ENCODE measurements around the gene BCL6B.
A peak's percentile ranks its signal among the peaks of the same experiment; 100 is the strongest.

Gene BCL6B

DNA sequence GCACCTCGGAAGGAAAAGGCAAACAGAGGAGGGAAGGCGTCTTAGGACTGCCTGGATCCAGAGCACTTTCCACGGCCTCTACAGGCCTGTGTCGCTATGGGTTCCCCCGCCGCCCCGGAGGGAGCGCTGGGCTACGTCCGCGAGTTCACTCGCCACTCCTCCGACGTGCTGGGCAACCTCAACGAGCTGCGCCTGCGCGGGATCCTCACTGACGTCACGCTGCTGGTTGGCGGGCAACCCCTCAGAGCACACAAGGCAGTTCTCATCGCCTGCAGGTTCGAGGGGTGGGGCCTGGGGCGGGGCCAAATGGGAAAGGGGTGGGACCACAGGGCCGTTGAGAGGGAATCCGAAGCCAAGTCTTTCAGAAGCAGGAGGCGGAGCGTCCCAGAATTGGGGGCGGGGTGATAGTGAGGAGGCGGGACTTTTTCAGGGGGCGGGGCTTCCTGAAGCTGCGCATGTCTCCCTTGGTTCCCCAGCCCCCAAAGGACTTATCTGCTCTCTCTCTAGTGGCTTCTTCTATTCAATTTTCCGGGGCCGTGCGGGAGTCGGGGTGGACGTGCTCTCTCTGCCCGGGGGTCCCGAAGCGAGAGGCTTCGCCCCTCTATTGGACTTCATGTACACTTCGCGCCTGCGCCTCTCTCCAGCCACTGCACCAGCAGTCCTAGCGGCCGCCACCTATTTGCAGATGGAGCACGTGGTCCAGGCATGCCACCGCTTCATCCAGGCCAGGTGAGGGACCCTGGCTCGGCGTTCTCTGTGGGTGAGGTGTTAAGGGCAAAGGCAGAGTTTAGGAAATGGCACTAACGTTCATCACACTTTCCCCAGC is 939 bp downstream of the BCL6B start:
- H3K79me2 ChIP-seq (ENCODE audit: low read length), result no peaks in the 10 kb centered on the region
- peaks cover 8% of the 10 kb centered on the region; the same call in 1 of the 2 replicates for H3F3A ChIP-seq (ENCODE audit: insufficient read depth, low read length)
- H3K27ac ChIP-seq (ENCODE audit: low read length), result no peak overlapping the region
- no peak overlapping the region for H3K4me2 ChIP-seq (ENCODE audit: low read depth, low read length)
- peaks cover 11% of the 10 kb centered on the region for H3K4me1 ChIP-seq (ENCODE audit: low read length)
- TF ChIP-seq EZH2 (optimal IDR thresholded peaks at IDR 0.05; ENCODE audit: low read depth, low read length) (no peak), EZH2phosphoT487 (IDR thresholded peaks at IDR 0.05; ENCODE audit: low read length) (no peak)
- TF ChIP-seq, protein P1, sequence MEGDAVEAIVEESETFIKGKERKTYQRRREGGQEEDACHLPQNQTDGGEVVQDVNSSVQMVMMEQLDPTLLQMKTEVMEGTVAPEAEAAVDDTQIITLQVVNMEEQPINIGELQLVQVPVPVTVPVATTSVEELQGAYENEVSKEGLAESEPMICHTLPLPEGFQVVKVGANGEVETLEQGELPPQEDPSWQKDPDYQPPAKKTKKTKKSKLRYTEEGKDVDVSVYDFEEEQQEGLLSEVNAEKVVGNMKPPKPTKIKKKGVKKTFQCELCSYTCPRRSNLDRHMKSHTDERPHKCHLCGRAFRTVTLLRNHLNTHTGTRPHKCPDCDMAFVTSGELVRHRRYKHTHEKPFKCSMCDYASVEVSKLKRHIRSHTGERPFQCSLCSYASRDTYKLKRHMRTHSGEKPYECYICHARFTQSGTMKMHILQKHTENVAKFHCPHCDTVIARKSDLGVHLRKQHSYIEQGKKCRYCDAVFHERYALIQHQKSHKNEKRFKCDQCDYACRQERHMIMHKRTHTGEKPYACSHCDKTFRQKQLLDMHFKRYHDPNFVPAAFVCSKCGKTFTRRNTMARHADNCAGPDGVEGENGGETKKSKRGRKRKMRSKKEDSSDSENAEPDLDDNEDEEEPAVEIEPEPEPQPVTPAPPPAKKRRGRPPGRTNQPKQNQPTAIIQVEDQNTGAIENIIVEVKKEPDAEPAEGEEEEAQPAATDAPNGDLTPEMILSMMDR (IDR thresholded peaks at IDR 0.05; ENCODE audit: low read length), result no peak
- no peak overlapping the region for H3K4me3 ChIP-seq (ENCODE audit: low read length)
- no peaks in the 10 kb centered on the region for H3K27me3 ChIP-seq (replicated peaks; ENCODE audit: insufficient read depth, low read length)
- H3K36me3 ChIP-seq (replicated peaks; ENCODE audit: insufficient read depth, low read length), result no peaks in the 10 kb centered on the region
- H3K9me2 ChIP-seq (replicated peaks; ENCODE audit: insufficient read depth, low read length), result no peaks in the 10 kb centered on the region
- H4K20me1 ChIP-seq (ENCODE audit: insufficient read depth, low read length), result no peaks in the 10 kb centered on the region
- H2AFZ ChIP-seq (ENCODE audit: low read length), result no peak overlapping the region
- DNase-seq, result peak; percentile 73
- no peak overlapping the region for H3K9ac ChIP-seq (ENCODE audit: low read length)
- H3K9me3 ChIP-seq (replicated peaks; ENCODE audit: insufficient read depth, low read length), result no peaks in the 10 kb centered on the region

DNA sequence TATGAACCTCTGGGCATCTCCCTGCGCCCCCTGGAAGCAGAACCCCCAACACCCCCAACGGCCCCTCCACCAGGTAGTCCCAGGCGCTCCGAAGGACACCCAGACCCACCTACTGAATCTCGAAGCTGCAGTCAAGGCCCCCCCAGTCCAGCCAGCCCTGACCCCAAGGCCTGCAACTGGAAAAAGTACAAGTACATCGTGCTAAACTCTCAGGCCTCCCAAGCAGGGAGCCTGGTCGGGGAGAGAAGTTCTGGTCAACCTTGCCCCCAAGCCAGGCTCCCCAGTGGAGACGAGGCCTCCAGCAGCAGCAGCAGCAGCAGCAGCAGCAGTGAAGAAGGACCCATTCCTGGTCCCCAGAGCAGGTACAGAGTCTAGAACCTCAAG is 1.5 kb downstream of the BCL6B start:
- Histone ChIP-seq H2AFZ (ENCODE audit: low read length) (no peak overlapping the region), H3K27ac (ENCODE audit: low read length) (no peak overlapping the region), H3K9me2 (replicated peaks; ENCODE audit: insufficient read depth, low read length) (no peaks in the 10 kb centered on the region), H3K9ac (ENCODE audit: low read length) (no peak overlapping the region), H3K9me3 (replicated peaks; ENCODE audit: insufficient read depth, low read length) (no peaks in the 10 kb centered on the region), H3K79me2 (ENCODE audit: low read length) (no peaks in the 10 kb centered on the region), H3K4me2 (ENCODE audit: low read depth, low read length) (no peak overlapping the region), H3K4me1 (ENCODE audit: low read length) (peaks cover 12% of the 10 kb centered on the region), H4K20me1 (ENCODE audit: insufficient read depth, low read length) (no peaks in the 10 kb centered on the region), H3K4me3 (ENCODE audit: low read length) (no peak overlapping the region), H3K27me3 (replicated peaks; ENCODE audit: insufficient read depth, low read length) (no peaks in the 10 kb centered on the region), H3F3A (ENCODE audit: insufficient read depth, low read length) (peaks cover 8% of the 10 kb centered on the region; the same call in 1 of the 2 replicates), H3K36me3 (replicated peaks; ENCODE audit: insufficient read depth, low read length) (no peaks in the 10 kb centered on the region)
- TF ChIP-seq, protein P1 (IDR thresholded peaks at IDR 0.05; ENCODE audit: low read length), result no peak
- TF ChIP-seq EZH2 (optimal IDR thresholded peaks at IDR 0.05; ENCODE audit: low read depth, low read length) (no peak), EZH2phosphoT487 (IDR thresholded peaks at IDR 0.05; ENCODE audit: low read length) (no peak)
- DNase-seq, result no peak

DNA sequence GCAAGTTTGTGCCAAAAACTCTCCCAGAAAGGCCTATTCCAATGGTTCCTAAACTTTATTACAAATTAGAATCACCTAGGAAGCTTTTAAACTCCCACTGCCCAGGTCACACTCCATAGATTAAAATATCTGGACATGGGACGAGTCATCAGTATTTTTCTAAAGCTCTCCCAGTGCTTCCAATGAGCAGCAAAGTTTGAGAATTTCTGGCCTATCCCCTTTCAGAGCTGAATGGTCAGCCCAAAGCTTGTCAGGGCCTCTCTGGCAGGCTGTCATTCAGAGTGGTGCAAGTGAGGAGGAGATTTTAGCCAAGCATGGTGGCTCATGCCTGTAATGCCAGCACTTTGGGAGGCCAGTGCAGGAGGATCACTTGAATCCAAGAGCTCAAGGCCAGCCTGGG is 2.4 kb downstream of the BCL6B start:
- Histone ChIP-seq H3F3A (ENCODE audit: insufficient read depth, low read length) (peaks cover 8% of the 10 kb centered on the region; the same call in 1 of the 2 replicates), H3K4me2 (ENCODE audit: low read depth, low read length) (no peak overlapping the region), H2AFZ (ENCODE audit: low read length) (no peak overlapping the region), H3K27ac (ENCODE audit: low read length) (no peak overlapping the region), H3K9me3 (replicated peaks; ENCODE audit: insufficient read depth, low read length) (no peaks in the 10 kb centered on the region), H3K79me2 (ENCODE audit: low read length) (no peaks in the 10 kb centered on the region), H3K9ac (ENCODE audit: low read length) (no peak overlapping the region), H3K9me2 (replicated peaks; ENCODE audit: insufficient read depth, low read length) (no peaks in the 10 kb centered on the region), H3K4me3 (ENCODE audit: low read length) (no peak overlapping the region), H3K27me3 (replicated peaks; ENCODE audit: insufficient read depth, low read length) (no peaks in the 10 kb centered on the region), H3K4me1 (ENCODE audit: low read length) (peaks cover 21% of the 10 kb centered on the region), H4K20me1 (ENCODE audit: insufficient read depth, low read length) (no peaks in the 10 kb centered on the region), H3K36me3 (replicated peaks; ENCODE audit: insufficient read depth, low read length) (no peaks in the 10 kb centered on the region)
- TF ChIP-seq EZH2phosphoT487 (IDR thresholded peaks at IDR 0.05; ENCODE audit: low read length), result no peak
- DNase-seq, result no peak
